Erythroblast (primary cell): Measurements from ENCODE around the gene PVR.

Experiments
- GATA1 ChIP-seq: IDR thresholded peaks from 2 replicates; pipeline ENCODE4 v1.6.1; 2011; ENCODE audit warnings: low read depth, mild to moderate bottlenecking, control low read depth, low read length, moderate library complexity
- POLR2A ChIP-seq: IDR thresholded peaks from 2 replicates; pipeline ENCODE4 v1.6.1; 2011; ENCODE audit warnings: mild to moderate bottlenecking, low read length

- TF ChIP-seq POLR2A (no peak), GATA1 (no peak)
Observed at GRCh38 chr19:44602081-44602480, 41.6 kb upstream of the PVR start.
